Measurements from ENCODE around the gene CDON. TPM values are rescaled to one million over a fixed set of nuclear protein-coding genes. Genes with fewer than 3 reads are reported as not detected.

The CDON gene
- total and polyA plus RNA-seq, 3 experiments from 2014 or later, result 1.7 to 2.0 TPM; not detected in 1

DNA sequence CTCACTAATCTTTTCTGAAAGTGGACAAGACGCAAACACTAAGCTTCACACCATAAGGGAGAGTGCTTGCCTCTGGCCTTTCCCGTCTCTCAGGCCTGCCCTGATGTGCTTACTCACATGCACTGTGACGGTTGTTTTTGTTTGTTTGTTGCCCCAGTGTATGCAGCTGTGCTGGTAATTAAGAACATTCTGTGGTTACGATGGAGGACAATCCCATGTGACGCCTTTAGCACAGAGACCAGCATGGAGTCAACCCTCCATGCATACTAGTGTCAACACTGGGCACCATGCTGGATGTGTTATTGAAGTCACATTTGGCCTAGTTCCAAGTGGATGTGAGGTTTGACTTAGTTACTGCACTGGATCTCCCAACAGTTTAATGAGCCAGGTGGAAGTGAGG lies 27.8 kb upstream of the CDON start:
- no peak overlapping the region for H3K27ac Mint-ChIP-seq
- no peaks in the 10 kb centered on the region for H3K27me3 ChIP-seq (ENCODE audit: insufficient read depth, low read length, poor library complexity, severe bottlenecking)
- no peaks in the 10 kb centered on the region for H3K9me3 ChIP-seq (ENCODE audit: low read length)
- no peak for DNase-seq
- no peaks in the 10 kb centered on the region for H3K4me1 Mint-ChIP-seq
- no peak overlapping the region for H3K27ac ChIP-seq (ENCODE audit: low read depth, low read length)
- no peak overlapping the region for H3K4me3 Mint-ChIP-seq
- H3K4me1 ChIP-seq (ENCODE audit: insufficient read depth, low read length), result no peaks in the 10 kb centered on the region
- no peak overlapping the region for H3K4me3 ChIP-seq (ENCODE audit: low read length)
- no peaks in the 10 kb centered on the region for H3K27me3 Mint-ChIP-seq
- POLR2A ChIA-PET, result no interaction called here
- CTCF ChIA-PET, result no interaction called here
- H3K36me3 ChIP-seq (ENCODE audit: insufficient read depth, low read length), result no peaks in the 10 kb centered on the region
- no peaks in the 10 kb centered on the region for H3K9me3 Mint-ChIP-seq
- no peaks in the 10 kb centered on the region for H3K36me3 Mint-ChIP-seq

- no peak overlapping the region for H3K27ac Mint-ChIP-seq
- CTCF ChIA-PET, result no interaction called here
- Histone ChIP-seq H3K4me1 (ENCODE audit: insufficient read depth, low read length) (peaks cover 7% of the 10 kb centered on the region), H3K36me3 (ENCODE audit: insufficient read depth, low read length) (no peaks in the 10 kb centered on the region), H3K4me3 (ENCODE audit: low read length) (no peak overlapping the region), H3K27me3 (ENCODE audit: insufficient read depth, low read length, poor library complexity, severe bottlenecking) (no peaks in the 10 kb centered on the region), H3K9me3 (ENCODE audit: low read length) (no peaks in the 10 kb centered on the region), H3K27ac (ENCODE audit: low read depth, low read length) (no peak overlapping the region)
- H3K9me3 Mint-ChIP-seq, result no peaks in the 10 kb centered on the region
- POLR2A ChIA-PET, result no interaction called here
- DNase-seq, result no peak
- H3K4me1 Mint-ChIP-seq, result peaks cover 4 to 8% (median 6%) of the 10 kb centered on the region in 3 donors
- no peaks in the 10 kb centered on the region for H3K36me3 Mint-ChIP-seq
- no peak overlapping the region for H3K4me3 Mint-ChIP-seq
- H3K27me3 Mint-ChIP-seq, result no peaks in the 10 kb centered on the region
Measured at GRCh38 chr11:126088999-126089398, 26.3 kb upstream of the CDON start.

GRCh38 chr11:126086248-126086647 lies 23.6 kb upstream of the CDON start:
- Mint-ChIP-seq H3K27ac (peak overlapping the region in 1 of 8 donors; percentile 6), H3K27me3 (peaks cover 0 to 1% of the 10 kb centered on the region in 2 donors), H3K9me3 (no peaks in the 10 kb centered on the region), H3K4me3 (no peak overlapping the region), H3K4me1 (peaks cover 13 to 20% (median 13%) of the 10 kb centered on the region in 3 donors), H3K36me3 (no peaks in the 10 kb centered on the region)
- Histone ChIP-seq H3K27me3 (ENCODE audit: insufficient read depth, low read length, poor library complexity, severe bottlenecking) (no peaks in the 10 kb centered on the region), H3K4me1 (ENCODE audit: insufficient read depth, low read length) (peaks cover 17% of the 10 kb centered on the region), H3K36me3 (ENCODE audit: insufficient read depth, low read length) (no peaks in the 10 kb centered on the region), H3K4me3 (ENCODE audit: low read length) (no peak overlapping the region), H3K27ac (ENCODE audit: low read depth, low read length) (no peak overlapping the region), H3K9me3 (ENCODE audit: low read length) (no peaks in the 10 kb centered on the region)
- ChIA-PET CTCF (no interaction called here), POLR2A (no interaction called here)
- DNase-seq, result no peak

GRCh38 chr11:126084608-126084912 lies 21.9 kb upstream of the CDON start:
- H3K36me3 ChIP-seq (ENCODE audit: insufficient read depth, low read length), result no peaks in the 10 kb centered on the region
- no peak overlapping the region for H3K27ac ChIP-seq (ENCODE audit: low read depth, low read length)
- CTCF ChIA-PET, result no interaction called here
- H3K27me3 ChIP-seq (ENCODE audit: insufficient read depth, low read length, poor library complexity, severe bottlenecking), result no peaks in the 10 kb centered on the region
- peaks cover 17% of the 10 kb centered on the region for H3K4me1 ChIP-seq (ENCODE audit: insufficient read depth, low read length)
- POLR2A ChIA-PET, result no interaction called here
- H3K9me3 Mint-ChIP-seq, result no peaks in the 10 kb centered on the region
- H3K4me3 ChIP-seq (ENCODE audit: low read length), result no peak overlapping the region
- peaks cover 13 to 20% (median 13%) of the 10 kb centered on the region in 3 donors for H3K4me1 Mint-ChIP-seq
- H3K27ac Mint-ChIP-seq, result peak overlapping the region in 3 of 8 donors; percentile 8 to 93 (median 59)
- H3K36me3 Mint-ChIP-seq, result no peaks in the 10 kb centered on the region
- peaks cover 0 to 1% of the 10 kb centered on the region in 2 donors for H3K27me3 Mint-ChIP-seq
- no peak for DNase-seq
- H3K9me3 ChIP-seq (ENCODE audit: low read length), result no peaks in the 10 kb centered on the region
- no peak overlapping the region for H3K4me3 Mint-ChIP-seq

GRCh38 chr11:126083829-126084607 lies 21.4 kb upstream of the CDON start:
- H3K4me1 ChIP-seq (ENCODE audit: insufficient read depth, low read length), result peaks cover 17% of the 10 kb centered on the region
- ChIA-PET POLR2A (no interaction called here), CTCF (no interaction called here)
- Mint-ChIP-seq H3K4me3 (peak overlapping the region in 4 of 7 donors; percentile 1 to 56 (median 50)), H3K27ac (peak overlapping the region in 6 of 8 donors; percentile 48 to 93 (median 60)), H3K4me1 (peaks cover 13 to 20% (median 13%) of the 10 kb centered on the region in 3 donors), H3K27me3 (peaks cover 0 to 1% of the 10 kb centered on the region in 2 donors), H3K9me3 (no peaks in the 10 kb centered on the region), H3K36me3 (no peaks in the 10 kb centered on the region)
- H3K9me3 ChIP-seq (ENCODE audit: low read length), result no peaks in the 10 kb centered on the region
- no peak overlapping the region for H3K27ac ChIP-seq (ENCODE audit: low read depth, low read length)
- no peaks in the 10 kb centered on the region for H3K27me3 ChIP-seq (ENCODE audit: insufficient read depth, low read length, poor library complexity, severe bottlenecking)
- no peak overlapping the region for H3K4me3 ChIP-seq (ENCODE audit: low read length)
- peak in 2 of 5 donors; percentile 9 to 61 for DNase-seq
- no peaks in the 10 kb centered on the region for H3K36me3 ChIP-seq (ENCODE audit: insufficient read depth, low read length)

DNA sequence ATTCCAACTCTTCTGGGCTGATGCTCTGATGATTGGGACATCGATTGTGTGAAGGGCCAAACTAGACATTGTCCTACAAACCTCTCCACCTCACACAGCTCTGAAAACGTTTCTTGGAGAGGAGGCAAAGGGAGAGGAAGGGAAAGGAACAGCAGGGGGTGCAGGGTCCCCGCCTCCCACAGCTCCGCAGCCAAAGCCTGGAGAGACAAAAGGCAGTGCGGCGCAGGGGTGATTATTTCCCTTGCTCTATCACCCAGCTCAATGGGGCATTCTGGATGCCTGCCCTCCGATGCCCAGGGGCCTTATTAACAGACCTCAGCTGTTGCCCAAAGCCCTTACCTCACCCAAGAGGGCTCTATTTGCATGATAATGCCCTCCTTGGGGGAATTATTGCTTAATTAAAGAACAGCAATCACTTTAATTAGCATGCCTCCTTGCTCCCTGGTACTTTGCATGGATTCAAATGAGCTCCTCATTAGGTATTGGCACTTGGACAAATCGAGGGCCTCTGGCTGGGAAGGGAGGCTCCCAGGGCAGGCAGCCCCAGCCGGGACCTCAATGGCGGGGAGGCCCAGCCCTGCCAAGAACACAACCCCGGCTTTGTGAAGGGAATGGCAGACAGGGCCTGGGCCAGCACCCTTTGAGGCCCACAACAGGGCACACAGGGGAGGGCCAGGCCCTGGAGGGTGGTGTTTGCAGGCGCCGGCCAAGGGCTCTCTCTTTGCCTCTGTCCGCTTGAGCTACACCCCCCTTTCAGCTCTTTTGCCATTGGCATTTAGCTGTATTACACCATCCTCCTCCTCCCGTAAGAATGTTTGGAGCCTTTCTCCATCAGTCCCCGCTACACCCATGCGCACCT lies 19.8 kb upstream of the CDON start:
- H3K4me3 Mint-ChIP-seq, result no peak overlapping the region
- H3K4me1 Mint-ChIP-seq, result peaks cover 13 to 20% (median 13%) of the 10 kb centered on the region in 3 donors
- peak overlapping the region in 2 of 8 donors; percentile 29 to 44 for H3K27ac Mint-ChIP-seq
- peaks cover 0 to 1% of the 10 kb centered on the region in 2 donors for H3K27me3 Mint-ChIP-seq
- no peaks in the 10 kb centered on the region for H3K9me3 Mint-ChIP-seq
- CTCF ChIA-PET, result no interaction called here
- Histone ChIP-seq H3K36me3 (ENCODE audit: insufficient read depth, low read length) (no peaks in the 10 kb centered on the region), H3K9me3 (ENCODE audit: low read length) (no peaks in the 10 kb centered on the region), H3K4me1 (ENCODE audit: insufficient read depth, low read length) (peaks cover 17% of the 10 kb centered on the region), H3K27me3 (ENCODE audit: insufficient read depth, low read length, poor library complexity, severe bottlenecking) (no peaks in the 10 kb centered on the region), H3K27ac (ENCODE audit: low read depth, low read length) (no peak overlapping the region), H3K4me3 (ENCODE audit: low read length) (no peak overlapping the region)
- no peaks in the 10 kb centered on the region for H3K36me3 Mint-ChIP-seq
- no peak for DNase-seq
- POLR2A ChIA-PET, result no interaction called here

GRCh38 chr11:126081915-126082250 lies 19.2 kb upstream of the CDON start:
- no peak overlapping the region for H3K4me3 ChIP-seq (ENCODE audit: low read length)
- POLR2A ChIA-PET, result no interaction called here
- no peaks in the 10 kb centered on the region for H3K9me3 ChIP-seq (ENCODE audit: low read length)
- H3K9me3 Mint-ChIP-seq, result no peaks in the 10 kb centered on the region
- peaks cover 13 to 20% (median 13%) of the 10 kb centered on the region in 3 donors for H3K4me1 Mint-ChIP-seq
- DNase-seq, result no peak
- no peaks in the 10 kb centered on the region for H3K36me3 Mint-ChIP-seq
- H3K27me3 ChIP-seq (ENCODE audit: insufficient read depth, low read length, poor library complexity, severe bottlenecking), result no peaks in the 10 kb centered on the region
- H3K27me3 Mint-ChIP-seq, result peaks cover 0 to 1% of the 10 kb centered on the region in 2 donors
- no peak overlapping the region for H3K4me3 Mint-ChIP-seq
- H3K27ac Mint-ChIP-seq, result no peak overlapping the region
- H3K4me1 ChIP-seq (ENCODE audit: insufficient read depth, low read length), result peaks cover 17% of the 10 kb centered on the region
- no peaks in the 10 kb centered on the region for H3K36me3 ChIP-seq (ENCODE audit: insufficient read depth, low read length)
- no peak overlapping the region for H3K27ac ChIP-seq (ENCODE audit: low read depth, low read length)
- CTCF ChIA-PET, result no interaction called here

DNA sequence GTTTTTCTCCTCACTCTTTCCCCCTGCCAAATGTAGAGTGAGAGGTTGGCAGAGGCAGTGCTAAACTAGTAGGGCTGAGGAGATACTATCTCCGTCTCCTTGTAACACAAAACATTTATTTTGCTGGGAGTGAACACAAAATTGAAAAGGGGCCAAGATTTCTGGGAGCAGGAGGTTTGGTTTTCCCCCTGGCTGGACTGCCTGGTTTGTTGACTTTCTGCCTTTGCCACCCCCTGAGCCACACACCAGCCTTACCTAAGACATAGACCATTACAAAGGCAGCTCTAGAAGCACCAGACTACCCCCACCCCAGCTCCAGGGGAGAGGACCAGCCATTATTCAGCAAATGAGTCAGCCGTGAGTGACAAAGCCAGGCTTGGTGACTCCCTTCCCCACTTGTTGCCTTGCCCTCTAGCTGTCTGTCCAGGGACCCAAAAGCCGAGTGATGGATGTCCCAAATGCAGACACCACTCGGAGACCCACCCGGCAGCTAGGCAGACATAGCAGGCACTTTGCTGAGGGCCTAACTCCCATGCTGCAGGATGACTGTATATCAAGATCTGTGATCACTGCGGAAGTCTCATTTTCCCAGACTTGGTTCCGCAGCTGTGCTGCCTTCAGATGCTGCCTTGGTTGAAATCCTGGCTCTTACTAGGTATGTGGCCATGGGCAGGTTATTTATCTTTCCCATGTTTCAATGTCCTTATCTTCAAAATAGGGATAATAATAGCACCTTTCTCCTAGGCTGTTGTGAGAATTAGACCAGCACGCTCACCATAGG lies 17.7 kb upstream of the CDON start:
- Mint-ChIP-seq H3K9me3 (no peaks in the 10 kb centered on the region), H3K4me3 (no peak overlapping the region), H3K27ac (no peak overlapping the region), H3K36me3 (no peaks in the 10 kb centered on the region), H3K4me1 (peaks cover 13 to 20% (median 13%) of the 10 kb centered on the region in 3 donors), H3K27me3 (peaks cover under 1 to 1% of the 10 kb centered on the region in 2 donors)
- ChIA-PET POLR2A (no interaction called here), CTCF (no interaction called here)
- peaks cover 17% of the 10 kb centered on the region for H3K4me1 ChIP-seq (ENCODE audit: insufficient read depth, low read length)
- no peaks in the 10 kb centered on the region for H3K36me3 ChIP-seq (ENCODE audit: insufficient read depth, low read length)
- H3K27me3 ChIP-seq (ENCODE audit: insufficient read depth, low read length, poor library complexity, severe bottlenecking), result no peaks in the 10 kb centered on the region
- no peaks in the 10 kb centered on the region for H3K9me3 ChIP-seq (ENCODE audit: low read length)
- no peak overlapping the region for H3K4me3 ChIP-seq (ENCODE audit: low read length)
- no peak for DNase-seq
- H3K27ac ChIP-seq (ENCODE audit: low read depth, low read length), result no peak overlapping the region
